ENCODE data around the gene ERVH48-1. TPM values are rescaled to one million over a fixed set of nuclear protein-coding genes. Genes with fewer than 3 reads are reported as not detected.

The ERVH48-1 gene
- total and polyA plus RNA-seq, 2 of the 8 experiments (the other 6 are each of a cell fraction or from before 2014, with no cell fraction given): 4.2 to 17.7 TPM

DNA sequence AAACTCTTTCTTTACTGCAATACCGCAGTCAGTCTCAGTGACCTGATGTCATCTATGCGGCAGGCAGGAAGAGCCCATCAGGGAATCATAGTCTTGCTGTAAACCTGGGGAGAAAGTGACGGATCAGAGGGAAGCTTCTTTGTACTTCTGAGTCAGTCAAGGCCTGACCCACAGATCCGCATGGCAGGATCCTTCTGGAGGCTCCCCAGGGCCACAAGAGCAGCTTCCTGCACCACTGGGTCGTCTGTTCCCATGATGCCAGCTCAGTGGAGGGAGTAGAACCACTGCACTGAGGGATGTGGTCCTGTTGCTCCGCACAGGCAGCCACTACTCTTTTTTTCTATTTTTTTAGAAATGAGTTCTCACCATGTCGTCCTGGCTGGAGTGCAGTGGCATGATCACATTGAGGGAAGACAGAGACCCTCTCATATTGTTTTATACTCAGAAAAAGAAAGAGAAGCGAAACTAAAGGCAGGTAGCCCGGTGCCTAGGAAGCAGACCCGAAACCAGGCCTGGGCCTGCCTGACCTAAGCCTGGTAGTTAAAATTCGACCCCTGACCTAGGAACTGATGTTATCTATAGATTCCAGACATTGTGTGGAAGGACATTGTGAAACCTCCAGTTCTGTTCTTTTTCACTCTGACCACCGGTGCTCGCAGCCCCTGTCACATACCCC, 6.3 kb upstream of the ERVH48-1 start:
- peak overlapping the region; percentile 28 for H4K91ac ChIP-seq (replicated peaks; ENCODE audit: insufficient read length, low read length)
- FAIRE-seq (no peak), DNase-seq (ENCODE audit: low read depth in 1 of 2, low spot score in 2 of 2) (no peak)
- no peak overlapping the region for H3K14ac ChIP-seq (ENCODE audit: insufficient read length)
- no peak overlapping the region for H3K4me3 ChIP-seq (ENCODE audit: extremely low read depth in 1 of 4, insufficient read depth in 2 of 4, low read depth in 3 of 4, low read length in 4 of 4)
- peak overlapping the region; percentile 18 for H2BK120ac ChIP-seq (replicated peaks; ENCODE audit: low read depth, low read length)
- H3K27ac ChIP-seq (ENCODE audit: low read depth, low read length): no peak overlapping the region
- H2BK5ac ChIP-seq (ENCODE audit: low read depth, low read length): peak overlapping the region; percentile 86
- H3K4ac ChIP-seq (replicated peaks; ENCODE audit: insufficient read length, low read depth, low read length): peak overlapping the region; percentile 81
- H3K4me2 ChIP-seq (ENCODE audit: insufficient read depth in 1 of 2, low read depth in 2 of 2, low read length in 2 of 2): no peak overlapping the region
- no peak overlapping the region for H2AFZ ChIP-seq (ENCODE audit: low read length)
- H2BK12ac ChIP-seq (ENCODE audit: low read depth, low read length): peak overlapping the region; percentile 99
- H3K79me2 ChIP-seq (ENCODE audit: control insufficient read depth in 1 of 2, insufficient read depth in 2 of 2, low read length in 2 of 2): no peaks in the 10 kb centered on the region
- H3K27me3 ChIP-seq (replicated peaks in 1 of 4; ENCODE audit: control insufficient read depth in 3 of 4, extremely low read depth in 1 of 4, insufficient read depth in 3 of 4, low read length in 3 of 4): no peaks in the 10 kb centered on the region
- no peak overlapping the region for H4K5ac ChIP-seq (ENCODE audit: insufficient read length, low read depth, low read length)
- no peak overlapping the region for H4K8ac ChIP-seq (ENCODE audit: extremely low read depth, insufficient read depth, low read length)
- peak overlapping the region; percentile 6; the same call in 1 of the 2 replicates for H2BK20ac ChIP-seq (ENCODE audit: low read length)
- H2BK15ac ChIP-seq (ENCODE audit: low read length): 0 out of 2 replicates have a peak overlapping the region, but pooled peaks have one; percentile 46
- peaks cover 2 to 11% (median 4%) of the 10 kb centered on the region in 4 experiments; a peak in 5 of 7 replicates for H3K4me1 ChIP-seq (replicated peaks in 1 of 4; ENCODE audit: control insufficient read depth in 3 of 4, insufficient read depth in 4 of 4, low read length in 3 of 4)
- peak overlapping the region; percentile 45; the same call in 1 of the 2 replicates for H2AK5ac ChIP-seq (ENCODE audit: low read depth, low read length)
- H4K20me1 ChIP-seq (replicated peaks in 1 of 2; ENCODE audit: control insufficient read depth in 1 of 2, insufficient read depth in 2 of 2, low read length in 2 of 2): no peaks in the 10 kb centered on the region
- POLR2A ChIA-PET (ENCODE audit: partially characterized antibody): interaction anchor here (1.2 to 1.5 kb wide), 4 partner anchors 8 to 44 kb away, joined by 3 to 4 read pairs (median 4); no protein-coding TSS in a partner anchor
- 90% methylated on average over 13 of the region's 13 CpGs; no CpG with 5 or more reads in 1 of the 2 experiments for WGBS, 2 experiments (ENCODE audit: extremely low coverage in 1 of 2, insufficient coverage in 1 of 2, insufficient read length in 1 of 2, insufficient replicate concordance in 2 of 2, low coverage in 1 of 2, low lambda C conversion rate in 2 of 2, missing lambda C conversion rate in 1 of 2)
- no peak overlapping the region for H3K56ac ChIP-seq (replicated peaks; ENCODE audit: insufficient read length, low read depth, low read length)
- H3K9ac ChIP-seq (replicated peaks in 1 of 4; ENCODE audit: extremely low read depth in 1 of 4, low read depth in 3 of 4, low read length in 3 of 4): no peak overlapping the region
- no peak overlapping the region for H3K23ac ChIP-seq (ENCODE audit: insufficient read length)
- H3K36me3 ChIP-seq (ENCODE audit: control insufficient read depth in 2 of 4, insufficient read depth in 4 of 4, low read length in 3 of 4): no peaks in the 10 kb centered on the region
- no peaks in the 10 kb centered on the region for H3K23me2 ChIP-seq (ENCODE audit: low read depth, low read length)
- peak overlapping the region; percentile 15 for H3K18ac ChIP-seq (ENCODE audit: extremely low read depth, low read length)
- H3K79me1 ChIP-seq (ENCODE audit: low read depth, low read length): no peaks in the 10 kb centered on the region
- CTCF ChIA-PET (ENCODE audit: partially characterized antibody): interaction anchor here (0.5 to 1.4 kb wide), 3 partner anchors 10 to 61 kb away, joined by 3 to 4 read pairs (median 3); no protein-coding TSS in a partner anchor
- H3K9me3 ChIP-seq (ENCODE audit: insufficient read depth in 2 of 2, low read depth in 1 of 2, low read length in 1 of 2): no peaks in the 10 kb centered on the region
- TF ChIP-seq SIX5 (IDR thresholded peaks at IDR 0.05; ENCODE audit: low read depth, low read length) (no peak), TBP (IDR thresholded peaks at IDR 0.05; ENCODE audit: low read depth, low read length) (no peak), TAF7 (optimal IDR thresholded peaks at IDR 0.05; ENCODE audit: borderline replicate concordance, low read depth, low read length) (no peak), CHD1 (IDR thresholded peaks at IDR 0.05; ENCODE audit: low read depth, low read length) (no peak), RBBP5 (IDR thresholded peaks at IDR 0.05; ENCODE audit: borderline replicate concordance, low read depth, low read length) (no peak), EGR1 (IDR thresholded peaks at IDR 0.05; ENCODE audit: borderline replicate concordance, low read depth, low read length) (no peak), MAX (IDR thresholded peaks at IDR 0.05) (no peak), NANOG (IDR thresholded peaks at IDR 0.05; ENCODE audit: insufficient read depth, low read depth, low read length, poor library complexity, severe bottlenecking) (no peak), SIN3A (conservative IDR thresholded peaks at IDR 0.05 in 1 of 2, IDR thresholded peaks at IDR 0.05 in 1 of 2; ENCODE audit: low read depth in 1 of 2, low read length in 2 of 2) (no peak)
- TF ChIP-seq, protein P1, sequence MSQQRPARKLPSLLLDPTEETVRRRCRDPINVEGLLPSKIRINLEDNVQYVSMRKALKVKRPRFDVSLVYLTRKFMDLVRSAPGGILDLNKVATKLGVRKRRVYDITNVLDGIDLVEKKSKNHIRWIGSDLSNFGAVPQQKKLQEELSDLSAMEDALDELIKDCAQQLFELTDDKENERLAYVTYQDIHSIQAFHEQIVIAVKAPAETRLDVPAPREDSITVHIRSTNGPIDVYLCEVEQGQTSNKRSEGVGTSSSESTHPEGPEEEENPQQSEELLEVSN (IDR thresholded peaks at IDR 0.05): no peak
